Measurements from ENCODE around the gene GPRIN2.
"Not testable (repeated sequence)": the region's sequence is repeated elsewhere in the genome, so short reads cannot be mapped to it uniquely, and the experiment has no call there.

Gene GPRIN2

DNA sequence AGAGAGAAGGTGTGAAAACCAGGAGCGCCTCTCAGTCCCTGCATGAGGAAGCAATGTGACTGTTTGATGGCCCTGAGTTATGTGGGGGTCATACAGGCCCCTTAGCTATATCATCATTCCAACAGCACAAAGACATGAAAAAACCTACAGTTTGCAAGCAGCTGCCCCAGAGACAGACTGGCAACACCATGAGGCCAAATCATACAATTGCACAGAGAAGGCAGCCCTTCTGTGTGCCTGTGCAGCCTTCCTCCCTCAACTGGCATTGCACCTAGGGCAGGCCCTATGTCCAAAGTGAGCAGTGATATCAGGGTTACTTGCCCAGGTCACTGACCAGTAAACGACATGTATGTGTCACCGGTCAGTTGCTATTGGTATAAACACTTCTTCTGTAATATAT lies 41.6 kb downstream of the GPRIN2 start:
- Histone ChIP-seq H3K27me3 (ENCODE audit: control insufficient read depth in 3 of 3, insufficient read depth in 3 of 3, low read depth in 1 of 3, low read length in 3 of 3) (no peaks in the 10 kb centered on the region), H3K23ac (ENCODE audit: low read depth, low read length, poor library complexity) (no peak overlapping the region), H3K27ac (replicated peaks; ENCODE audit: low read length) (no peak overlapping the region), H2AFZ (ENCODE audit: low read length) (no peak overlapping the region), H4K8ac (ENCODE audit: low read depth, low read length) (no peak overlapping the region), H2BK12ac (ENCODE audit: low read length) (no peak overlapping the region), H3K4me3 (ENCODE audit: low read length in 2 of 2) (no peak overlapping the region), H3K36me3 (replicated peaks in 1 of 2; ENCODE audit: control insufficient read depth in 2 of 2, insufficient read depth in 2 of 2, low read length in 2 of 2) (no peaks in the 10 kb centered on the region), H3K4me1 (ENCODE audit: control insufficient read depth in 2 of 2, insufficient read depth in 1 of 2, low read depth in 1 of 2, low read length in 2 of 2) (no peaks in the 10 kb centered on the region), H2BK120ac (ENCODE audit: low read depth, low read length) (no peak overlapping the region), H2BK5ac (ENCODE audit: low read length) (peak overlapping the region; percentile 7), H2BK15ac (ENCODE audit: low read length) (no peak overlapping the region), H2AK5ac (ENCODE audit: low read depth, low read length) (no peak overlapping the region), H3K4ac (ENCODE audit: low read length) (no peak overlapping the region), H3K14ac (ENCODE audit: low read length) (peak overlapping the region; percentile 58), H3K4me2 (ENCODE audit: insufficient read depth, low read length, poor library complexity, severe bottlenecking) (no peak overlapping the region), H3K18ac (ENCODE audit: low read length) (peak overlapping the region; percentile 4), H3K79me1 (ENCODE audit: low read depth, low read length) (no peaks in the 10 kb centered on the region), H3K9ac (ENCODE audit: low read depth, low read length, poor library complexity) (peak overlapping the region; percentile 61), H3K9me3 (replicated peaks in 1 of 2; ENCODE audit: control insufficient read depth in 2 of 2, insufficient read depth in 1 of 2, low read depth in 1 of 2, low read length in 2 of 2) (no peaks in the 10 kb centered on the region), H4K91ac (ENCODE audit: low read depth, low read length, poor library complexity) (no peak overlapping the region)
- no peak for DNase-seq (ENCODE audit: low spot score)
- WGBS, 2 donors (ENCODE audit: extremely low coverage in 2 of 2, insufficient read length in 2 of 2, insufficient replicate concordance in 1 of 2) = no CpG with 5 or more reads among the region's 3 CpGs

DNA sequence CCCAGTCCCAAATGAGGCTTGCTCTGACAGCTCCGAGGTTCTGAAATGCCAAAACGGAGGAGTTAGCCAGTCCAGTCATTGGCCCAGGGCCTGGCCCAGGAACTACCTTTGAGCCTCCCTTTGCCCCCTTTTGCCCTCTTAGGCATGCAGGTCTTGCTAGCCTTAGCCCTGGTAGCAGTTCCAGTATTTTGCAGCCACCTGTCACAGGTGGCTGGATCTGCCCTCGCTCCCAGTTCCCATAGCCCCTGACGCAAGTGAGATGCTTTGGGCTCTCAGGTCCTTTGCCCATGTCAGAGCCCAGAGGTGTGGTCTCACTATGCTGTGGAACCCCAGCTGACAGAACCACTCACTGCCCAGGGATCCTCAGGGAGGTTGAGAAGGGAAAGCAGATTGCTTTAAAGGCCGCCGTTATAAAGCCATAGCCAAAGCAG lies 42.0 kb downstream of the GPRIN2 start:
- no peaks in the 10 kb centered on the region for H3K79me1 ChIP-seq (ENCODE audit: low read depth, low read length)
- H3K4me2 ChIP-seq (ENCODE audit: insufficient read depth, low read length, poor library complexity, severe bottlenecking) = no peak overlapping the region
- no peak overlapping the region for H4K8ac ChIP-seq (ENCODE audit: low read depth, low read length)
- no peaks in the 10 kb centered on the region for H3K4me1 ChIP-seq (ENCODE audit: control insufficient read depth in 2 of 2, insufficient read depth in 1 of 2, low read depth in 1 of 2, low read length in 2 of 2)
- peak overlapping the region; percentile 38 for H2BK120ac ChIP-seq (ENCODE audit: low read depth, low read length)
- H3K4me3 ChIP-seq (ENCODE audit: low read length in 2 of 2) = no peak overlapping the region
- no peaks in the 10 kb centered on the region for H3K36me3 ChIP-seq (replicated peaks in 1 of 2; ENCODE audit: control insufficient read depth in 2 of 2, insufficient read depth in 2 of 2, low read length in 2 of 2)
- H3K9ac ChIP-seq (ENCODE audit: low read depth, low read length, poor library complexity) = no peak overlapping the region
- H3K4ac ChIP-seq (ENCODE audit: low read length) = peak overlapping the region; percentile 41
- no peaks in the 10 kb centered on the region for H3K27me3 ChIP-seq (ENCODE audit: control insufficient read depth in 3 of 3, insufficient read depth in 3 of 3, low read depth in 1 of 3, low read length in 3 of 3)
- H2BK15ac ChIP-seq (ENCODE audit: low read length) = no peak overlapping the region
- H3K9me3 ChIP-seq (replicated peaks in 1 of 2; ENCODE audit: control insufficient read depth in 2 of 2, insufficient read depth in 1 of 2, low read depth in 1 of 2, low read length in 2 of 2) = no peaks in the 10 kb centered on the region
- no peak overlapping the region for H4K91ac ChIP-seq (ENCODE audit: low read depth, low read length, poor library complexity)
- WGBS, 2 donors (ENCODE audit: extremely low coverage in 2 of 2, insufficient read length in 2 of 2, insufficient replicate concordance in 1 of 2) = no CpG with 5 or more reads among the region's 6 CpGs
- H2BK12ac ChIP-seq (ENCODE audit: low read length) = no peak overlapping the region
- H2BK5ac ChIP-seq (ENCODE audit: low read length) = peak overlapping the region; percentile 7
- H3K27ac ChIP-seq (replicated peaks; ENCODE audit: low read length) = no peak overlapping the region
- H2AK5ac ChIP-seq (ENCODE audit: low read depth, low read length) = peak overlapping the region; percentile 42
- no peak overlapping the region for H3K23ac ChIP-seq (ENCODE audit: low read depth, low read length, poor library complexity)
- peak overlapping the region; percentile 40 for H3K18ac ChIP-seq (ENCODE audit: low read length)
- H3K14ac ChIP-seq (ENCODE audit: low read length) = peak overlapping the region; percentile 51
- DNase-seq (ENCODE audit: low spot score) = no peak
- no peak overlapping the region for H2AFZ ChIP-seq (ENCODE audit: low read length)

DNA sequence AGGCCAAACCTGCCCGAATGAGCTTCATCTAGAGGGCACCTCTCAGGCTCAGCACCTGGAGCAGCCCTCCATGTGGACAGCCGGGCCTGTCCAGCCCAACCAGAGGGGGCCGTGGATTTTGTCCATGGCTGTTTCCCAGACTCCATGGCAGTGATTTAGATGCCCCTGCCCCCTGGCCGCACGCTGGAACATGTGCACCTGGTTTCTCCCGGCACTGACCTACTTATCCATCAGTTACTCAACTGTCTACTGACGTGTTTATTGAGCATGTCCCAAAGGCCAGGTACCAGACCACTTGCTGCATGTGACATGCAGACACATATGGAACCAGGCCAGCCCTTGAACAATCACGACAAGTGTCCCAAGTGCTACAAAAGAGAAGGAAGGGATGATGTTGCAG lies 43.1 kb downstream of the GPRIN2 start:
- not testable (repeated sequence) for H3K27me3 ChIP-seq (ENCODE audit: control insufficient read depth in 3 of 3, insufficient read depth in 3 of 3, low read depth in 1 of 3, low read length in 3 of 3)

DNA sequence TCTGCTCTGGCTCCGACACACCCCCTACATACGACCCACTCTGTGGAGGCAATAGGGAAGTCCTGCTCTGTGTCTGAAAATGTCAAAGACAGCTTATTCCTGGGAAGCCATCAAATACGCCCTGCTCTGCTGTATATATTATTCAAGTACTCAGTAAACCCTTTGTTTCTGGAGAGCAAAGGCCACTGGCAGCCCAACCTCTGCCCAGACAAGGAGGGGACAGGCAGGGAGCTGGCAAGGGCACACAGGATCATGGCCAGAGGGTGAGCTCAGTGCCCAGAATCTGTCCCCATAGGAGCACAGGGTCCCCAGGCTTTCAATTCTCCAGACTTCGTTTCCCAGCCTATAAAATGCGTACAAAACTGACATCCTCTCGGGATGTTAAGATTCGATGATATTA lies 43.7 kb downstream of the GPRIN2 start:
- H3K27me3 ChIP-seq (ENCODE audit: control insufficient read depth in 3 of 3, insufficient read depth in 3 of 3, low read depth in 1 of 3, low read length in 3 of 3); H3K14ac ChIP-seq (ENCODE audit: low read length); H3K4ac ChIP-seq (ENCODE audit: low read length); H3K18ac ChIP-seq (ENCODE audit: low read length); H3K9me3 ChIP-seq (replicated peaks in 1 of 2; ENCODE audit: control insufficient read depth in 2 of 2, insufficient read depth in 1 of 2, low read depth in 1 of 2, low read length in 2 of 2); H4K91ac ChIP-seq (ENCODE audit: low read depth, low read length, poor library complexity); H2AFZ ChIP-seq (ENCODE audit: low read length); H3K9ac ChIP-seq (ENCODE audit: low read depth, low read length, poor library complexity); H3K4me2 ChIP-seq (ENCODE audit: insufficient read depth, low read length, poor library complexity, severe bottlenecking); H3K27ac ChIP-seq (replicated peaks; ENCODE audit: low read length); DNase-seq (ENCODE audit: low spot score); H2BK15ac ChIP-seq (ENCODE audit: low read length); H3K79me1 ChIP-seq (ENCODE audit: low read depth, low read length); H4K8ac ChIP-seq (ENCODE audit: low read depth, low read length); H3K4me3 ChIP-seq (ENCODE audit: low read length in 2 of 2); H3K4me1 ChIP-seq (ENCODE audit: control insufficient read depth in 2 of 2, insufficient read depth in 1 of 2, low read depth in 1 of 2, low read length in 2 of 2); H2BK12ac ChIP-seq (ENCODE audit: low read length); H3K23ac ChIP-seq (ENCODE audit: low read depth, low read length, poor library complexity); H2BK5ac ChIP-seq (ENCODE audit: low read length); H2AK5ac ChIP-seq (ENCODE audit: low read depth, low read length); H3K36me3 ChIP-seq (replicated peaks in 1 of 2; ENCODE audit: control insufficient read depth in 2 of 2, insufficient read depth in 2 of 2, low read length in 2 of 2); H2BK120ac ChIP-seq (ENCODE audit: low read depth, low read length): not testable (repeated sequence)
- WGBS, 2 donors (ENCODE audit: extremely low coverage in 2 of 2, insufficient read length in 2 of 2, insufficient replicate concordance in 1 of 2) = no CpG with 5 or more reads among the region's 7 CpGs

More for the DNA sequence above, 43.1 kb downstream of the GPRIN2 start:
- not testable (repeated sequence) for H3K4ac ChIP-seq (ENCODE audit: low read length); H2AK5ac ChIP-seq (ENCODE audit: low read depth, low read length); H3K4me2 ChIP-seq (ENCODE audit: insufficient read depth, low read length, poor library complexity, severe bottlenecking); DNase-seq (ENCODE audit: low spot score); H2BK120ac ChIP-seq (ENCODE audit: low read depth, low read length); H3K36me3 ChIP-seq (replicated peaks in 1 of 2; ENCODE audit: control insufficient read depth in 2 of 2, insufficient read depth in 2 of 2, low read length in 2 of 2); H2BK12ac ChIP-seq (ENCODE audit: low read length); H2BK5ac ChIP-seq (ENCODE audit: low read length); H3K27ac ChIP-seq (replicated peaks; ENCODE audit: low read length); H3K79me1 ChIP-seq (ENCODE audit: low read depth, low read length); H3K14ac ChIP-seq (ENCODE audit: low read length); H3K4me3 ChIP-seq (ENCODE audit: low read length in 2 of 2); H2BK15ac ChIP-seq (ENCODE audit: low read length); H3K9ac ChIP-seq (ENCODE audit: low read depth, low read length, poor library complexity); H4K8ac ChIP-seq (ENCODE audit: low read depth, low read length); H4K91ac ChIP-seq (ENCODE audit: low read depth, low read length, poor library complexity); H3K23ac ChIP-seq (ENCODE audit: low read depth, low read length, poor library complexity); H3K9me3 ChIP-seq (replicated peaks in 1 of 2; ENCODE audit: control insufficient read depth in 2 of 2, insufficient read depth in 1 of 2, low read depth in 1 of 2, low read length in 2 of 2); H3K4me1 ChIP-seq (ENCODE audit: control insufficient read depth in 2 of 2, insufficient read depth in 1 of 2, low read depth in 1 of 2, low read length in 2 of 2); H2AFZ ChIP-seq (ENCODE audit: low read length); H3K18ac ChIP-seq (ENCODE audit: low read length)
- WGBS, 2 donors (ENCODE audit: extremely low coverage in 2 of 2, insufficient read length in 2 of 2, insufficient replicate concordance in 1 of 2) = no CpG with 5 or more reads among the region's 8 CpGs
